Measurements from ENCODE around the gene PFDN5. TPM values are rescaled to one million over a fixed set of nuclear protein-coding genes. Genes with fewer than 3 reads are reported as not detected.
A peak's percentile ranks its signal among the peaks of the same experiment; 100 is the strongest.
"Not testable (repeated sequence)": the region's sequence is repeated elsewhere in the genome, so short reads cannot be mapped to it uniquely, and the experiment has no call there.

The PFDN5 gene
- total RNA-seq, 3 donors from 2014 or later (not counting 1 experiment from before 2014, with no cell fraction given), result 365 to 450 (median 439) TPM

DNA sequence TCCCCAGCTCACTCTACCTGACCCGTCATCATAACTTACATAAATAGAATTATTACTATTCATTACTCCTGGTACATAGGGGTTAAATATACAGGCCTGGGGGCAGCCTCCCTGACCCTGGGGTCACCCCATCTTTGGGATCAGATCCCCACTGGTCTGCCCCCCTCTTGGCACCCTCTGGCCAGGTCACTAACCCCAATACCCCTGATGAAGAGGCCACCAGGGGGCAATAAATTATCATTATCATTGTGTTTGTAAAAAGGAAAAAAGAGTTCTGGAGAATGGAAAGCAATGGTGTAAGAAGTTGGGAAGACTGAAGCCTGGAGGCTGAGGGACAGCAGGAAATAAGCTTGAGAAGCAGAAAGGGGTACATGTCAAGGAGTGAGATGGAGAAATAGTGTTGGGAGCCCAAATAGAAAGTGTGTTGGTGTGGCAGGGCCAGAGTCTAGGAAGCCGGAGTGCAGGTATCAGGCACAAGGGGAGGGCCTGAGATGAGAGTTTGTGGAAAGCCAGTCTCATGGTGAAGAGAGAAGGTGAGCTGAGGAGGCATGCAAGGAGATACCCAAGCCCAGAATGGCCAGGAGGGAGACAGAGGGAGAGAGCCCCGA lies 32.2 kb downstream of the PFDN5 start:
- TF ChIP-seq, protein P1, sequence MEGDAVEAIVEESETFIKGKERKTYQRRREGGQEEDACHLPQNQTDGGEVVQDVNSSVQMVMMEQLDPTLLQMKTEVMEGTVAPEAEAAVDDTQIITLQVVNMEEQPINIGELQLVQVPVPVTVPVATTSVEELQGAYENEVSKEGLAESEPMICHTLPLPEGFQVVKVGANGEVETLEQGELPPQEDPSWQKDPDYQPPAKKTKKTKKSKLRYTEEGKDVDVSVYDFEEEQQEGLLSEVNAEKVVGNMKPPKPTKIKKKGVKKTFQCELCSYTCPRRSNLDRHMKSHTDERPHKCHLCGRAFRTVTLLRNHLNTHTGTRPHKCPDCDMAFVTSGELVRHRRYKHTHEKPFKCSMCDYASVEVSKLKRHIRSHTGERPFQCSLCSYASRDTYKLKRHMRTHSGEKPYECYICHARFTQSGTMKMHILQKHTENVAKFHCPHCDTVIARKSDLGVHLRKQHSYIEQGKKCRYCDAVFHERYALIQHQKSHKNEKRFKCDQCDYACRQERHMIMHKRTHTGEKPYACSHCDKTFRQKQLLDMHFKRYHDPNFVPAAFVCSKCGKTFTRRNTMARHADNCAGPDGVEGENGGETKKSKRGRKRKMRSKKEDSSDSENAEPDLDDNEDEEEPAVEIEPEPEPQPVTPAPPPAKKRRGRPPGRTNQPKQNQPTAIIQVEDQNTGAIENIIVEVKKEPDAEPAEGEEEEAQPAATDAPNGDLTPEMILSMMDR (IDR thresholded peaks at IDR 0.05), result no peak
- peaks cover 22 to 27% of the 10 kb centered on the region in 2 donors for H3K4me1 Mint-ChIP-seq
- WGBS (ENCODE audit: insufficient coverage), result 91% methylated on average over 3 of the region's 3 CpGs
- ATAC-seq (no peak), DNase-seq (peak in 1 of 2 donors; percentile 33)
- H3K4me3 Mint-ChIP-seq, result peak overlapping the region; percentile 33
- H3K9me3 ChIP-seq (ENCODE audit: control insufficient read depth, insufficient read depth, low read length), result no peaks in the 10 kb centered on the region
- H3K27ac Mint-ChIP-seq, result no peak overlapping the region
- H3K27me3 ChIP-seq (ENCODE audit: control insufficient read depth, insufficient read depth, low read length), result no peaks in the 10 kb centered on the region
- no peak overlapping the region for H3K27ac ChIP-seq (ENCODE audit: low read length)
- intact Hi-C loops (cut with micrococcal nuclease), result loop anchor here (10.0 kb wide), 1 partner anchor 177 kb away; the partner anchor contains the start of genes NPFF and TARBP2
- no peaks in the 10 kb centered on the region for H3K9me3 Mint-ChIP-seq
- peaks cover 9 to 18% of the 10 kb centered on the region in 2 donors for H3K27me3 Mint-ChIP-seq (ENCODE audit: low read depth in 2 of 2)
- no peaks in the 10 kb centered on the region for H3K36me3 ChIP-seq (ENCODE audit: control insufficient read depth, insufficient read depth, low read length)
- peaks cover 23% of the 10 kb centered on the region for H3K4me1 ChIP-seq (ENCODE audit: control insufficient read depth, insufficient read depth, low read length)
- no peaks in the 10 kb centered on the region for H3K36me3 Mint-ChIP-seq
- no peak overlapping the region for H3K4me3 ChIP-seq (ENCODE audit: low read length)

DNA sequence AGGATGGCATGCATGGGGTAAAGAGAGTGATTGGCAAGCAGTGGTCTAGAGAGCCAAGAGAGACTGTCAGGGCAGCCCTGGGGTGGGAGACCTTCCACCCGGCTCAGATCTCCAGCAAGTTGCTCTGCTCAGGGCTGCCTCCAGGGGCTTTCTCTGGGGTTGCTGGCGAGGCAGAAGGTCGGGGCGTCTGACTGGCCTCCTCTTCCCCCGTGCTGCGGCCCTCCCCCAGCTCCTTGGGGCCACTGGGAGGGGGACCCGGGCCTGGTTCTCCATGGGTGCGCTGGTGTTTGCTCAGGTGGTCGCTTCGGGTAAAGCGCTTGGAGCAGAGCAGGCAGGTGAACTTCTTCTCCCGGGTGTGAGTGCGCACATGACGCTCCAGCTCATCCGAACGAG lies 32.7 kb downstream of the PFDN5 start:
- H3K36me3 Mint-ChIP-seq, result no peaks in the 10 kb centered on the region
- no peaks in the 10 kb centered on the region for H3K9me3 ChIP-seq (ENCODE audit: control insufficient read depth, insufficient read depth, low read length)
- no peaks in the 10 kb centered on the region for H3K36me3 ChIP-seq (ENCODE audit: control insufficient read depth, insufficient read depth, low read length)
- H3K27ac Mint-ChIP-seq, result no peak overlapping the region
- no peak for ATAC-seq
- 63% methylated on average over 16 of the region's 16 CpGs for WGBS (ENCODE audit: insufficient coverage)
- no peaks in the 10 kb centered on the region for H3K9me3 Mint-ChIP-seq
- H3K4me3 ChIP-seq (ENCODE audit: low read length), result no peak overlapping the region
- H3K27ac ChIP-seq (ENCODE audit: low read length), result no peak overlapping the region
- DNase-seq, result no peak
- H3K27me3 ChIP-seq (ENCODE audit: control insufficient read depth, insufficient read depth, low read length), result no peaks in the 10 kb centered on the region
- intact Hi-C loops (cut with micrococcal nuclease), result loop anchor here (10.0 kb wide), 1 partner anchor 177 kb away; the partner anchor contains the start of genes NPFF and TARBP2
- peaks cover 11 to 18% of the 10 kb centered on the region in 2 donors for H3K27me3 Mint-ChIP-seq (ENCODE audit: low read depth in 2 of 2)
- TF ChIP-seq, protein P1 (IDR thresholded peaks at IDR 0.05), result no peak
- no peak overlapping the region for H3K4me3 Mint-ChIP-seq
- H3K4me1 Mint-ChIP-seq, result peaks cover 22 to 24% of the 10 kb centered on the region in 2 donors
- peaks cover 23% of the 10 kb centered on the region for H3K4me1 ChIP-seq (ENCODE audit: control insufficient read depth, insufficient read depth, low read length)

DNA sequence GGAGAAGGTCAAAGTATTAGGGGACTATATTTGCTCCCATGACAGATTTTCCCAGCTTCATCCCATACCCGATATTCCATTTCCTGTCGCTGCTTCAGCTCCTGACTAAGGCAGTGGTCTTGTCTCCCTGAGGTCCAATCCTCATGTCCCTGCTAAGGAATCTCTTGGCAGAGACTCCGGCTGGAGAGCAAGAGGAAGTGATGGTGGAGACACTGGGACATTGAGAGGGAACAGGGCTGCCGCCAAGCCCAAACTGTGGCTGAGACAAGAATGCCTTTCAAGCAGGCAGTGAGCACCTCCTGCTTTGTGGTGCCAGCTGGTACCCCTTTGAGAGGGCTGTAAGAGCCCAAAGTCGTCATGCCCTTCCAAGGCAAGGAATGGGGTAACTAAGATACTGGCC lies 35.3 kb downstream of the PFDN5 start:
- TF ChIP-seq, protein P1 (IDR thresholded peaks at IDR 0.05), result no peak
- H3K27ac ChIP-seq (ENCODE audit: low read length), result no peak overlapping the region
- H3K36me3 Mint-ChIP-seq, result no peaks in the 10 kb centered on the region
- H3K9me3 Mint-ChIP-seq, result no peaks in the 10 kb centered on the region
- peaks cover 2% of the 10 kb centered on the region for H3K27me3 ChIP-seq (ENCODE audit: control insufficient read depth, insufficient read depth, low read length)
- ATAC-seq (no peak), DNase-seq (no peak)
- H3K27ac Mint-ChIP-seq, result no peak overlapping the region
- intact Hi-C loops (cut with micrococcal nuclease), result no loop called here
- no peaks in the 10 kb centered on the region for H3K36me3 ChIP-seq (ENCODE audit: control insufficient read depth, insufficient read depth, low read length)
- peaks cover 10% of the 10 kb centered on the region for H3K4me1 ChIP-seq (ENCODE audit: control insufficient read depth, insufficient read depth, low read length)
- H3K4me3 ChIP-seq (ENCODE audit: low read length), result no peak overlapping the region
- H3K27me3 Mint-ChIP-seq (ENCODE audit: low read depth in 2 of 2), result peaks cover 11 to 28% of the 10 kb centered on the region in 2 donors
- H3K4me3 Mint-ChIP-seq, result no peak overlapping the region
- WGBS (ENCODE audit: insufficient coverage), result 93% methylated on average over 5 of the region's 5 CpGs
- H3K9me3 ChIP-seq (ENCODE audit: control insufficient read depth, insufficient read depth, low read length), result no peaks in the 10 kb centered on the region
- peaks cover 9 to 11% of the 10 kb centered on the region in 2 donors for H3K4me1 Mint-ChIP-seq

DNA sequence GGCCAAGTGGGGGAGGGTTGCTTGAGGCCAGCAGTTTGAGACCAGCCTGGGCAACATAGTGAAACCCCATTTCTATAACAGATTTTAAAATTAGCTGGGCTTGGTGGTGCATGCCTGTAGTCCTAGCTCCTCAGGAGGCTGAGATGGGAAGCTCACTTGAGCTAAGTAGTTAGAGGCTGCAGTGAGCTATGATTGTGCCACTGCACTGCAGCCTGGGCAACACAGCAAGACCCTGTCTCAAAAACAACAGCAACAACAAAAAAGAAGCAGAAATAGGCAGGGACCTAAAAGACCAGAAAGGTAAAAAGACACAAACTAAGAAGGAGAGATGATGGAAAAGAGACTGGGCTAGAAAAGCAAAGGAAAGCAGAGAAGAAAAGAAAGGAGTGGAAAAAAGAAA lies 37.0 kb downstream of the PFDN5 start:
- H3K9me3 ChIP-seq (ENCODE audit: control insufficient read depth, insufficient read depth, low read length); H3K4me1 ChIP-seq (ENCODE audit: control insufficient read depth, insufficient read depth, low read length); H3K4me3 Mint-ChIP-seq; H3K36me3 Mint-ChIP-seq; H3K9me3 Mint-ChIP-seq; H3K27ac ChIP-seq (ENCODE audit: low read length); ATAC-seq; DNase-seq; H3K27ac Mint-ChIP-seq; H3K27me3 ChIP-seq (ENCODE audit: control insufficient read depth, insufficient read depth, low read length); H3K36me3 ChIP-seq (ENCODE audit: control insufficient read depth, insufficient read depth, low read length); intact Hi-C loops (cut with micrococcal nuclease); H3K4me3 ChIP-seq (ENCODE audit: low read length): not testable (repeated sequence)
- H3K4me1 Mint-ChIP-seq, result peaks cover 6 to 15% of the 10 kb centered on the region in 2 donors
- H3K27me3 Mint-ChIP-seq (ENCODE audit: low read depth in 2 of 2), result peaks cover 24 to 36% of the 10 kb centered on the region in 2 donors

Data from natural killer cell (primary cell).